Measurements from ENCODE around the gene GNB1L. TPM values are rescaled to one million over a fixed set of nuclear protein-coding genes. Genes with fewer than 3 reads are reported as not detected.

Gene GNB1L
- total and polyA plus RNA-seq, 2 of the 13 experiments (the other 11 are each of a cell fraction or from before 2014, with no cell fraction given) = 2.5 to 7.4 TPM

DNA sequence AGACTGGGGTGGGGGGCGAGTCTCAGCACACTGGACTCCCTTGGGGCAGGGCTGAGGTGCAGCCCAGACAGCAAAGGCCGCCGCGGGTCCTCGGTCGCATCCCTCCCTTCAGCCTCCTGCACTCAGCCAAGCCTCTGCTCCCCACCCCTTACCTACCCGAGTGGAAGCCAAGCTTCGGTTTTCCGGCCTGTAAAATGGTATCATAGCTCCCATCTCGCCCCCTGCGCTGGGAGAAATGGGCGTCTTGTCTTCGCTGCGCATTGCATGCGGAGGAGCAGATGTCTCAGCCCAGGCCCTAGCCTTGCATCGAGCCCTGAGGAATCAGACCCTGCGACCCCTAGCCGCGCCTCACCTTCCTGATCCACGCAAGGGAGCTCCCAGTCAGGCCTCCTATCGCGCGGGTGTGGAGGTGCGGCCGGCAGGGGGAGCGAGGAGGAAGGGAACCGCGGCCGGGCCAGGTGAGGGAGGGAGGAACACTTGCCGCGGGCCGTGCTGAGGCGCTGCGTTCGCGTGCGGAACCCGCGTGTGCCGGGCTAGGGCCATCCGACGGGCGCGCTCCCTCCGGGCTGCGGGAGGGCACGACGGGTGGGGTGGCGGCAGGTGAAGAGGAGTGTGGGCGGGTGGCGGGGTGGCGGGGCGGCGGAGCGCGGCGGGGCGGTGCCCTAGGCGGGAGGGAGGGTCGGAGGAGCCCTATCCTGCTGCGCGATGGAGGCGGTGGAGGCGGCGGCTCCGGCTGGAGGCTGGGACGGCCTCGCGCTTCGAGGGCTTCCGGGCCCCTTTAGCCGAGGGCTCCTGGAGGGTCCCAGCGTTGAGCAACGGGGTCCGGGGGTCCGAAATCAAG, 98.2 kb downstream of the GNB1L start (continued):
- no peak for TF ChIP-seq MAZ (IDR thresholded peaks at IDR 0.05; ENCODE audit: borderline replicate concordance, low read depth, low read length)
- peak; percentile 52; the same call in 1 of the 2 replicates for TF ChIP-seq MAZ (CRISPR knock-in tag; IDR thresholded peaks at IDR 0.05; ENCODE audit: low read depth)
- TF ChIP-seq, protein P1, sequence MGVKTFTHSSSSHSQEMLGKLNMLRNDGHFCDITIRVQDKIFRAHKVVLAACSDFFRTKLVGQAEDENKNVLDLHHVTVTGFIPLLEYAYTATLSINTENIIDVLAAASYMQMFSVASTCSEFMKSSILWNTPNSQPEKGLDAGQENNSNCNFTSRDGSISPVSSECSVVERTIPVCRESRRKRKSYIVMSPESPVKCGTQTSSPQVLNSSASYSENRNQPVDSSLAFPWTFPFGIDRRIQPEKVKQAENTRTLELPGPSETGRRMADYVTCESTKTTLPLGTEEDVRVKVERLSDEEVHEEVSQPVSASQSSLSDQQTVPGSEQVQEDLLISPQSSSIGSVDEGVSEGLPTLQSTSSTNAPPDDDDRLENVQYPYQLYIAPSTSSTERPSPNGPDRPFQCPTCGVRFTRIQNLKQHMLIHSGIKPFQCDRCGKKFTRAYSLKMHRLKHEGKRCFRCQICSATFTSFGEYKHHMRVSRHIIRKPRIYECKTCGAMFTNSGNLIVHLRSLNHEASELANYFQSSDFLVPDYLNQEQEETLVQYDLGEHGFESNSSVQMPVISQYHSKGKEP (CRISPR knock-in tag; IDR thresholded peaks at IDR 0.05) = no peak
- TF ChIP-seq ZNF737 (CRISPR knock-in tag; IDR thresholded peaks at IDR 0.05; ENCODE audit: borderline replicate concordance) = no peak
- TF ChIP-seq, protein P2, sequence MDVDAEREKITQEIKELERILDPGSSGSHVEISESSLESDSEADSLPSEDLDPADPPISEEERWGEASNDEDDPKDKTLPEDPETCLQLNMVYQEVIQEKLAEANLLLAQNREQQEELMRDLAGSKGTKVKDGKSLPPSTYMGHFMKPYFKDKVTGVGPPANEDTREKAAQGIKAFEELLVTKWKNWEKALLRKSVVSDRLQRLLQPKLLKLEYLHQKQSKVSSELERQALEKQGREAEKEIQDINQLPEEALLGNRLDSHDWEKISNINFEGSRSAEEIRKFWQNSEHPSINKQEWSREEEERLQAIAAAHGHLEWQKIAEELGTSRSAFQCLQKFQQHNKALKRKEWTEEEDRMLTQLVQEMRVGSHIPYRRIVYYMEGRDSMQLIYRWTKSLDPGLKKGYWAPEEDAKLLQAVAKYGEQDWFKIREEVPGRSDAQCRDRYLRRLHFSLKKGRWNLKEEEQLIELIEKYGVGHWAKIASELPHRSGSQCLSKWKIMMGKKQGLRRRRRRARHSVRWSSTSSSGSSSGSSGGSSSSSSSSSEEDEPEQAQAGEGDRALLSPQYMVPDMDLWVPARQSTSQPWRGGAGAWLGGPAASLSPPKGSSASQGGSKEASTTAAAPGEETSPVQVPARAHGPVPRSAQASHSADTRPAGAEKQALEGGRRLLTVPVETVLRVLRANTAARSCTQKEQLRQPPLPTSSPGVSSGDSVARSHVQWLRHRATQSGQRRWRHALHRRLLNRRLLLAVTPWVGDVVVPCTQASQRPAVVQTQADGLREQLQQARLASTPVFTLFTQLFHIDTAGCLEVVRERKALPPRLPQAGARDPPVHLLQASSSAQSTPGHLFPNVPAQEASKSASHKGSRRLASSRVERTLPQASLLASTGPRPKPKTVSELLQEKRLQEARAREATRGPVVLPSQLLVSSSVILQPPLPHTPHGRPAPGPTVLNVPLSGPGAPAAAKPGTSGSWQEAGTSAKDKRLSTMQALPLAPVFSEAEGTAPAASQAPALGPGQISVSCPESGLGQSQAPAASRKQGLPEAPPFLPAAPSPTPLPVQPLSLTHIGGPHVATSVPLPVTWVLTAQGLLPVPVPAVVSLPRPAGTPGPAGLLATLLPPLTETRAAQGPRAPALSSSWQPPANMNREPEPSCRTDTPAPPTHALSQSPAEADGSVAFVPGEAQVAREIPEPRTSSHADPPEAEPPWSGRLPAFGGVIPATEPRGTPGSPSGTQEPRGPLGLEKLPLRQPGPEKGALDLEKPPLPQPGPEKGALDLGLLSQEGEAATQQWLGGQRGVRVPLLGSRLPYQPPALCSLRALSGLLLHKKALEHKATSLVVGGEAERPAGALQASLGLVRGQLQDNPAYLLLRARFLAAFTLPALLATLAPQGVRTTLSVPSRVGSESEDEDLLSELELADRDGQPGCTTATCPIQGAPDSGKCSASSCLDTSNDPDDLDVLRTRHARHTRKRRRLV (CRISPR knock-in tag; IDR thresholded peaks at IDR 0.05) = no peak
- TF ChIP-seq ZNF263 (CRISPR knock-in tag; IDR thresholded peaks at IDR 0.05) = peak; percentile 49; the same call in 1 of the 2 replicates
- no peak for TF ChIP-seq ZKSCAN8 (CRISPR knock-in tag; IDR thresholded peaks at IDR 0.05; ENCODE audit: borderline replicate concordance)
- TF ChIP-seq REXO4 (CRISPR knock-in tag; IDR thresholded peaks at IDR 0.05; ENCODE audit: borderline replicate concordance) = no peak
- peak; percentile 28 for TF ChIP-seq HNRNPLL (IDR thresholded peaks at IDR 0.05; ENCODE audit: low read depth, low read length, poor library complexity, severe bottlenecking)
- TF ChIP-seq GLI4 (CRISPR knock-in tag; IDR thresholded peaks at IDR 0.05; ENCODE audit: borderline replicate concordance) = no peak
- no peak for TF ChIP-seq AKAP8 (CRISPR knock-in tag; IDR thresholded peaks at IDR 0.05)
- TF ChIP-seq, protein P3, sequence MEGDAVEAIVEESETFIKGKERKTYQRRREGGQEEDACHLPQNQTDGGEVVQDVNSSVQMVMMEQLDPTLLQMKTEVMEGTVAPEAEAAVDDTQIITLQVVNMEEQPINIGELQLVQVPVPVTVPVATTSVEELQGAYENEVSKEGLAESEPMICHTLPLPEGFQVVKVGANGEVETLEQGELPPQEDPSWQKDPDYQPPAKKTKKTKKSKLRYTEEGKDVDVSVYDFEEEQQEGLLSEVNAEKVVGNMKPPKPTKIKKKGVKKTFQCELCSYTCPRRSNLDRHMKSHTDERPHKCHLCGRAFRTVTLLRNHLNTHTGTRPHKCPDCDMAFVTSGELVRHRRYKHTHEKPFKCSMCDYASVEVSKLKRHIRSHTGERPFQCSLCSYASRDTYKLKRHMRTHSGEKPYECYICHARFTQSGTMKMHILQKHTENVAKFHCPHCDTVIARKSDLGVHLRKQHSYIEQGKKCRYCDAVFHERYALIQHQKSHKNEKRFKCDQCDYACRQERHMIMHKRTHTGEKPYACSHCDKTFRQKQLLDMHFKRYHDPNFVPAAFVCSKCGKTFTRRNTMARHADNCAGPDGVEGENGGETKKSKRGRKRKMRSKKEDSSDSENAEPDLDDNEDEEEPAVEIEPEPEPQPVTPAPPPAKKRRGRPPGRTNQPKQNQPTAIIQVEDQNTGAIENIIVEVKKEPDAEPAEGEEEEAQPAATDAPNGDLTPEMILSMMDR (CRISPR knock-in tag; IDR thresholded peaks at IDR 0.05) = peak; percentile 84
- no peak for TF ChIP-seq ZNF781 (CRISPR knock-in tag; IDR thresholded peaks at IDR 0.05; ENCODE audit: borderline replicate concordance, not compliant biosample characterization)
- peak; percentile 61; the same call in 1 of the 2 replicates for TF ChIP-seq ZNF629 (CRISPR knock-in tag; conservative IDR thresholded peaks at IDR 0.05)
- no peak for TF ChIP-seq ZNF720 (CRISPR knock-in tag; IDR thresholded peaks at IDR 0.05)
- TF ChIP-seq RORA (CRISPR knock-in tag; IDR thresholded peaks at IDR 0.05) = no peak
- TF ChIP-seq XRCC5 (optimal IDR thresholded peaks at IDR 0.05; ENCODE audit: low read length) = peak; percentile 27
- TF ChIP-seq, protein P4, sequence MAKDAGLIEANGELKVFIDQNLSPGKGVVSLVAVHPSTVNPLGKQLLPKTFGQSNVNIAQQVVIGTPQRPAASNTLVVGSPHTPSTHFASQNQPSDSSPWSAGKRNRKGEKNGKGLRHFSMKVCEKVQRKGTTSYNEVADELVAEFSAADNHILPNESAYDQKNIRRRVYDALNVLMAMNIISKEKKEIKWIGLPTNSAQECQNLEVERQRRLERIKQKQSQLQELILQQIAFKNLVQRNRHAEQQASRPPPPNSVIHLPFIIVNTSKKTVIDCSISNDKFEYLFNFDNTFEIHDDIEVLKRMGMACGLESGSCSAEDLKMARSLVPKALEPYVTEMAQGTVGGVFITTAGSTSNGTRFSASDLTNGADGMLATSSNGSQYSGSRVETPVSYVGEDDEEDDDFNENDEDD (CRISPR knock-in tag; IDR thresholded peaks at IDR 0.05; ENCODE audit: borderline replicate concordance) = peak; percentile 45; the same call in 1 of the 2 replicates
- 0 out of 2 replicates have a peak, but pooled peaks have one; percentile 26 for TF ChIP-seq ELF3 (CRISPR knock-in tag; IDR thresholded peaks at IDR 0.05)

Data from HepG2 (cell line).